PC-9 (cell line): ENCODE data around the gene TENM4. TPM values are rescaled to one million over a fixed set of nuclear protein-coding genes. Genes with fewer than 3 reads are reported as not detected.

ENCODE experiments used
- BruUV-seq: library from RNA; stranded (reverse); fragments of 400-500 nt; replicated peaks from 2 replicates; lab custom pipeline; 2021; lab: Mats Ljungman, UMichigan
- CTCF ChIA-PET: fragments of 300-600 bp; sonication (Branson Sonifier 250); formaldehyde crosslinking; loops from one replicate; lab custom pipeline; 2022; ENCODE audit warnings: antibody characterized with exemption; lab: Charles Lee
- POLR2A ChIA-PET: fragments of 300-600 bp; sonication (Branson Sonifier 250); formaldehyde crosslinking; loops from one replicate; lab custom pipeline; 2022; ENCODE audit warnings: antibody characterized with exemption; ENCODE audit not compliant: unreplicated experiment; lab: Charles Lee
- DNase-seq, 2 experiments: peaks; one replicate each; pipeline versions ENCODE4 v3.0.0 to v3.0.0-alpha.2; 2015 to 2022; ENCODE audit warnings: mixed read lengths in 1 of 2
- H2AFZ ChIP-seq: fragments of 200-600 bp; sonication (generic); 2 replicates; pipeline ENCODE4 v1.8.1; 2017; ENCODE audit warnings: antibody characterized with exemption
- H3F3A ChIP-seq: fragments of 200-600 bp; sonication (generic); 2 replicates; pipeline ENCODE4 v1.8.1; 2017; ENCODE audit warnings: antibody characterized with exemption, mild to moderate bottlenecking, low read depth; ENCODE audit not compliant: insufficient read depth
- H3K27ac ChIP-seq: fragments of 200-600 bp; sonication (generic); 2 replicates; pipeline ENCODE4 v1.6.1; 2016; ENCODE audit warnings: mixed run types
- H3K27me3 ChIP-seq: fragments of 200-600 bp; sonication (generic); 2 replicates; pipeline ENCODE4 v1.6.1; 2016; ENCODE audit warnings: low read depth, mixed run types; ENCODE audit not compliant: insufficient read depth
- H3K36me3 ChIP-seq: fragments of 200-600 bp; sonication (generic); 2 replicates; pipeline ENCODE4 v1.6.1; 2016; ENCODE audit warnings: low read depth, mixed run types
- H3K4me1 ChIP-seq: fragments of 200-600 bp; sonication (generic); replicated peaks from 2 replicates; pipeline ENCODE4 v1.6.1; 2016; ENCODE audit warnings: mixed run types; ENCODE audit not compliant: insufficient read depth
- H3K4me2 ChIP-seq: fragments of 200-600 bp; sonication (generic); 2 replicates; pipeline ENCODE4 v1.6.1; 2017; ENCODE audit warnings: mixed run types
- H3K4me3 ChIP-seq: fragments of 200-600 bp; sonication (generic); 2 replicates; pipeline ENCODE4 v1.6.1; 2016; ENCODE audit warnings: mixed run types
- H3K79me2 ChIP-seq: fragments of 200-600 bp; sonication (generic); 2 replicates; pipeline ENCODE4 v1.6.1; 2017; ENCODE audit warnings: low read depth, mixed run types
- H3K9me2 ChIP-seq: fragments of 200-600 bp; sonication (generic); 2 replicates; pipeline ENCODE4 v1.8.1; 2017; ENCODE audit warnings: mild to moderate bottlenecking; ENCODE audit not compliant: insufficient read depth
- H3K9me3 ChIP-seq: fragments of 200-600 bp; sonication (generic); 2 replicates; pipeline ENCODE4 v1.8.1; 2016; ENCODE audit warnings: low read depth; ENCODE audit not compliant: insufficient read depth
- H4K20me1 ChIP-seq: fragments of 200-600 bp; sonication (generic); 2 replicates; pipeline ENCODE4 v1.8.1; 2017; ENCODE audit not compliant: insufficient read depth
- EZH2 ChIP-seq: fragments of 200-600 bp; sonication (generic); IDR thresholded peaks from 2 replicates; pipeline ENCODE4 v1.8.0; 2017; ENCODE audit warnings: antibody characterized with exemption, low read depth
- intact Hi-C: fragments of 100-400 bp; cut with micrococcal nuclease; formaldehyde crosslinking; loops from one replicate; pipeline ENCODE4 v1.10.0; 2022; ENCODE audit not compliant: unreplicated experiment
- total RNA-seq: library from RNA; stranded (reverse); gene quantifications from 2 replicates; pipeline ENCODE4 v1.2.3, GENCODE V29; 2021
- TF ChIP-seq, protein P1 (sequence below): fragments of 200-600 bp; sonication (generic); conservative IDR thresholded peaks from 2 replicates; pipeline ENCODE4 v1.6.1; 2017; ENCODE audit warnings: mixed run types, antibody characterized with exemption, mild to moderate bottlenecking, moderate library complexity

Gene TENM4
- total RNA-seq, 1 experiment from 2014 or later: not detected

DNA sequence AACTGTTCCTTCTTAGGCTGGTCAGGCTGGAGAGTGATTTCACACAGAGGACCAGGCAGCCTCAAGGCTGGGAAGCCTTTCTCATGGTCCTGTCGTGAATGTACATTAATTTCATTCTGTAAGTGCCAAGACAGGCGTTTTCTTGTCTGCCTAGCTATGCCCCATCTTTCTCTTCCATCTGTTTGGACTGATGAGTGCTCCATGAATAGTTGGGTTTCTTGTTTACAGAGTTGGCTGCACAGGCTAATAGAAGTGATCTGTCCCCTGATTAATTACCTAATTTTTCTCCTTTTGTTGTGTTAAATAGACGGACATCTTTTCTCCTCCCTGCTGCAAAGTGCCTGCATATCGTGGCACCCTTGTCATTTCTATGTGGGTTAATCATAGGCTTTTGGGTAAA is 730.4 kb downstream of the TENM4 start:
- BruUV-seq: no TSS peak
- Histone ChIP-seq H3K27me3 (peaks cover 87% of the 10 kb centered on the region), H3K4me3 (no peak overlapping the region), H3K36me3 (no peaks in the 10 kb centered on the region), H3F3A (no peaks in the 10 kb centered on the region), H3K4me2 (no peak overlapping the region), H2AFZ (no peak overlapping the region), H3K9me2 (no peaks in the 10 kb centered on the region), H3K4me1 (no peaks in the 10 kb centered on the region), H4K20me1 (no peaks in the 10 kb centered on the region), H3K27ac (no peak overlapping the region), H3K9me3 (no peaks in the 10 kb centered on the region), H3K79me2 (no peaks in the 10 kb centered on the region)
- TF ChIP-seq, protein P1, sequence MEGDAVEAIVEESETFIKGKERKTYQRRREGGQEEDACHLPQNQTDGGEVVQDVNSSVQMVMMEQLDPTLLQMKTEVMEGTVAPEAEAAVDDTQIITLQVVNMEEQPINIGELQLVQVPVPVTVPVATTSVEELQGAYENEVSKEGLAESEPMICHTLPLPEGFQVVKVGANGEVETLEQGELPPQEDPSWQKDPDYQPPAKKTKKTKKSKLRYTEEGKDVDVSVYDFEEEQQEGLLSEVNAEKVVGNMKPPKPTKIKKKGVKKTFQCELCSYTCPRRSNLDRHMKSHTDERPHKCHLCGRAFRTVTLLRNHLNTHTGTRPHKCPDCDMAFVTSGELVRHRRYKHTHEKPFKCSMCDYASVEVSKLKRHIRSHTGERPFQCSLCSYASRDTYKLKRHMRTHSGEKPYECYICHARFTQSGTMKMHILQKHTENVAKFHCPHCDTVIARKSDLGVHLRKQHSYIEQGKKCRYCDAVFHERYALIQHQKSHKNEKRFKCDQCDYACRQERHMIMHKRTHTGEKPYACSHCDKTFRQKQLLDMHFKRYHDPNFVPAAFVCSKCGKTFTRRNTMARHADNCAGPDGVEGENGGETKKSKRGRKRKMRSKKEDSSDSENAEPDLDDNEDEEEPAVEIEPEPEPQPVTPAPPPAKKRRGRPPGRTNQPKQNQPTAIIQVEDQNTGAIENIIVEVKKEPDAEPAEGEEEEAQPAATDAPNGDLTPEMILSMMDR: no peak
- TF ChIP-seq EZH2: no peak
- DNase-seq: no peak
- ChIA-PET POLR2A (no interaction called here), CTCF (no interaction called here)
- intact Hi-C loops: no loop called here

DNA sequence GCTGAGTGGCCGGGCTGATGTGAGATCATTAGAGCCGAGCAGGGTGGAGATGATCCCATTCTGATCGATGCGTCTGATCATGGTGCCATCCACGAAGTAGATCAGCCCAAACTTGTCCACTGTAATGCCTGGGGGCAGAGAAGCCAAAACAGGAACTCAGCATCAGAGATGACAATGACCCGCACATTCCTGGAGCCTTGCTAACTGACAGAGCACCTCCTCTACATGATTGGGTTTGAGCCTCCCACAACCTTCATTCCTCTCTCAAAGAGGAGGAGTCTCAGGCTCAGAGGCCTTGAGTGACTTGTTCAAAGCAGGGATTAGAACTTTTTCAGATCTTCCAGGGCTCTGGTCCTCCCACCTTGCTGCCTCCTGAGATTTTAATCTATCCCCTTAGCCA is 732.4 kb downstream of the TENM4 start:
- no peaks in the 10 kb centered on the region for H3F3A ChIP-seq
- H3K79me2 ChIP-seq: no peaks in the 10 kb centered on the region
- TF ChIP-seq EZH2: no peak
- TF ChIP-seq, protein P1: no peak
- H4K20me1 ChIP-seq: no peaks in the 10 kb centered on the region
- H3K27me3 ChIP-seq: peaks cover 93% of the 10 kb centered on the region
- intact Hi-C loops: no loop called here
- no peak overlapping the region for H3K27ac ChIP-seq
- H3K9me3 ChIP-seq: no peaks in the 10 kb centered on the region
- POLR2A ChIA-PET: no interaction called here
- H2AFZ ChIP-seq: no peak overlapping the region
- no peaks in the 10 kb centered on the region for H3K4me1 ChIP-seq
- no peak overlapping the region for H3K4me2 ChIP-seq
- H3K36me3 ChIP-seq: no peaks in the 10 kb centered on the region
- BruUV-seq: no TSS peak
- H3K9me2 ChIP-seq: no peaks in the 10 kb centered on the region
- CTCF ChIA-PET: no interaction called here
- no peak for DNase-seq
- no peak overlapping the region for H3K4me3 ChIP-seq

DNA sequence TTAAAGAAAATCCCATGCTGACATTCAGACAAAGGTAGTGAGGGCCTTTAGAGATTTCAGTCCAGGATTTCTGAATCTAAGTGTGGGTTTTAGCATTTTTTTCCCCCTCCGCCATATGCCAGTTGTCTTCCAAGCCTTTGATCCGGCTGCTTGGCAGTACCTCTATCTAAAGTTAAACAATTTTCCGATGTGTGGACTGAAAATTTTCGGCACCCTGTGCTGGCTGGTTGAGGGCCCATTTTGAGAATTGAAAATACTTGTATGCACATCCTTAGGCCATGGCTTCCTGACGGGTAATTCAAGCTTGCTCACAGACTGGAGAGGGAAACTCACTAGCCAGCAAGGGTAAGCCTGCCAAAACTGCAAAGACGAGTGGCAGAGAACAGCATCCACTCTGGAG is 734.3 kb downstream of the TENM4 start:
- DNase-seq: no peak
- H3K36me3 ChIP-seq: no peaks in the 10 kb centered on the region
- H3K4me2 ChIP-seq: no peak overlapping the region
- H3K9me2 ChIP-seq: no peaks in the 10 kb centered on the region
- no peaks in the 10 kb centered on the region for H3F3A ChIP-seq
- intact Hi-C loops: no loop called here
- no TSS peak for BruUV-seq
- POLR2A ChIA-PET: no interaction called here
- no peaks in the 10 kb centered on the region for H3K4me1 ChIP-seq
- TF ChIP-seq, protein P1: no peak
- TF ChIP-seq EZH2: no peak
- no peak overlapping the region for H3K27ac ChIP-seq
- no peaks in the 10 kb centered on the region for H3K79me2 ChIP-seq
- H3K27me3 ChIP-seq: peaks cover 93% of the 10 kb centered on the region
- CTCF ChIA-PET: interaction anchor here (0.5 kb wide), 1 partner anchor 436 kb away, joined by 4 read pairs; no protein-coding TSS in a partner anchor
- H3K9me3 ChIP-seq: no peaks in the 10 kb centered on the region
- no peak overlapping the region for H2AFZ ChIP-seq
- H3K4me3 ChIP-seq: no peak overlapping the region
- H4K20me1 ChIP-seq: no peaks in the 10 kb centered on the region
